NCI-H2227 (cell line): ENCODE measurements around the gene VWDE.
"Not testable (repeated sequence)": the region's sequence is repeated elsewhere in the genome, so short reads cannot be mapped to it uniquely, and the experiment has no call there.

Source experiments
- DNase-seq: peaks from one replicate; lab custom pipeline; 2025; ENCODE audit not compliant: unreplicated experiment; lab: John Stamatoyannopoulos, UW

The VWDE gene

GRCh38 chr7:12402365-12402725 lies 1.3 kb downstream of the VWDE start:
- DNase-seq, result no peak

GRCh38 chr7:12401538-12402364 lies 1.9 kb downstream of the VWDE start:
- peak; percentile 33 for DNase-seq

GRCh38 chr7:12398186-12398585 lies 5.5 kb downstream of the VWDE start:
- no peak for DNase-seq

- no peak for DNase-seq
Measured at GRCh38 chr7:12397671-12398070, 6.0 kb downstream of the VWDE start.

GRCh38 chr7:12396670-12397069 lies 7.0 kb downstream of the VWDE start:
- DNase-seq, result not testable (repeated sequence)

- peak; percentile 11 for DNase-seq
Measured at GRCh38 chr7:12391922-12392615, 11.6 kb downstream of the VWDE start.

GRCh38 chr7:12389089-12389700 lies 14.5 kb downstream of the VWDE start:
- peak; percentile 81 for DNase-seq

GRCh38 chr7:12386313-12386740 lies 17.3 kb downstream of the VWDE start:
- DNase-seq, result peak; percentile 54

- DNase-seq, result peak; percentile 77
Measured at GRCh38 chr7:12385364-12385786, 18.3 kb downstream of the VWDE start.

- DNase-seq, result no peak
Measured at GRCh38 chr7:12383377-12383776, 20.3 kb downstream of the VWDE start.

- DNase-seq, result no peak
Measured at GRCh38 chr7:12378389-12378788, 25.3 kb downstream of the VWDE start.

- DNase-seq, result no peak
Measured at GRCh38 chr7:12377406-12377805, 26.3 kb downstream of the VWDE start.

- no peak for DNase-seq
Measured at GRCh38 chr7:12373580-12374263, 29.9 kb downstream of the VWDE start.

GRCh38 chr7:12370249-12370648 lies 33.4 kb downstream of the VWDE start:
- no peak for DNase-seq

GRCh38 chr7:12369756-12370155 lies 33.9 kb downstream of the VWDE start:
- DNase-seq, result no peak

GRCh38 chr7:12369072-12369471 lies 34.6 kb downstream of the VWDE start:
- no peak for DNase-seq

- DNase-seq, result no peak
Measured at GRCh38 chr7:12360948-12361347, 42.7 kb downstream of the VWDE start.

GRCh38 chr7:12358694-12359093 lies 45.0 kb downstream of the VWDE start:
- no peak for DNase-seq

- DNase-seq, result peak; percentile 22
Measured at GRCh38 chr7:12357508-12357907, 46.2 kb downstream of the VWDE start.

GRCh38 chr7:12351843-12352242 lies 51.8 kb downstream of the VWDE start:
- no peak for DNase-seq

- DNase-seq, result no peak
Measured at GRCh38 chr7:12350971-12351370, 52.7 kb downstream of the VWDE start.
